Fibroblast of mammary gland (primary cell): ENCODE measurements around the gene C10orf67.
A peak's percentile ranks its signal among the peaks of the same experiment; 100 is the strongest.
"Not testable (repeated sequence)": the region's sequence is repeated elsewhere in the genome, so short reads cannot be mapped to it uniquely, and the experiment has no call there.

Source experiments
- DNase-seq: peaks from one replicate; pipeline ENCODE4 v3.0.0-alpha.2; 2010; ENCODE audit warnings: low read depth
- H3K4me3 ChIP-seq: 2 replicates; pipeline ENCODE4 v1.5.1; 2011; ENCODE audit warnings: low read depth, mild to moderate bottlenecking, low read length, moderate library complexity; ENCODE audit not compliant: control insufficient read depth
- CTCF ChIP-seq: conservative IDR thresholded peaks from 2 replicates; pipeline ENCODE4 v1.5.1; 2011; ENCODE audit warnings: low read depth, low read length, inconsistent platforms; ENCODE audit not compliant: control insufficient read depth, insufficient read depth

The C10orf67 gene

GRCh38 chr10:23362069-23362830 lies 17.7 kb upstream of the C10orf67 start:
- DNase-seq, result no peak

GRCh38 chr10:23361665-23362064 lies 17.1 kb upstream of the C10orf67 start:
- no peak for TF ChIP-seq CTCF
- no peak overlapping the region for H3K4me3 ChIP-seq

More at GRCh38 chr10:23362069-23362830, 17.7 kb upstream of the C10orf67 start:
- no peak overlapping the region for H3K4me3 ChIP-seq
- no peak for TF ChIP-seq CTCF

GRCh38 chr10:23359692-23360380 lies 15.2 kb upstream of the C10orf67 start:
- no peak overlapping the region for H3K4me3 ChIP-seq
- no peak for DNase-seq
- no peak for TF ChIP-seq CTCF

More at GRCh38 chr10:23361665-23362064, 17.1 kb upstream of the C10orf67 start:
- DNase-seq, result no peak

GRCh38 chr10:23358357-23358756 lies 13.8 kb upstream of the C10orf67 start:
- peak; percentile 49 for TF ChIP-seq CTCF
- peak; percentile 48 for DNase-seq
- H3K4me3 ChIP-seq, result no peak overlapping the region

DNA sequence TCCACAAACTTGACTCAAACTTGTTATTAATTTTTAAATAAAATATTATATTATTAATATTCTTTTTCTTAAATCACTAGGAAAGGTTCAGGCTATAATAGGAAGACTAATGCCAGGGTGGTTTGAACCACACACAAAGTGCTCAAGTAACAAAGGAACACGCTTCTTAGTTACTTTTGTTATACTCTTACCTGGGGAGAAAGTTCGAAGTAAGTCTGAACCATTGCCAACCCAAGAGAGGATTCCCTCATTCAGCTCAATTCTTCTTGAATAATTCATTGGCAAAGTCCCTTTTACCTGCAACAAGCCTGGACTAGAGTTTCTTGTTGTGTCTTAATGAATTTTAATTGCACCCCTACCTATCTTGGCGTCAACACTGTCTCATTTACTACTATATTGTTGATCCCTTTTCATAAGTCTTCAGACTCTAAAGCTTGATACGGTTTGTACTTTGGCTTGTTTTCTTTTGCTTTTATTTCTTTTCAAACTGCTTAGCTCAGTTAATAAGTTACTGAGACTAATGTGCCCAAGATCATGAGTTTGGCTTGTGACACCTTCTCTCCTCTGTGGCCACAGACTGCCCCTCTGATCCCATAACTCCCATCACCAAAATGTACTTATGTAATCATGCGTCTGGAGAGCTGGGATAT lies 10.2 kb upstream of the C10orf67 start:
- no peak for DNase-seq
- TF ChIP-seq CTCF, result no peak
- no peak overlapping the region for H3K4me3 ChIP-seq

- H3K4me3 ChIP-seq, result no peak overlapping the region
- TF ChIP-seq CTCF, result no peak
- DNase-seq, result peak; percentile 75
Observed at GRCh38 chr10:23351926-23352519, 7.4 kb upstream of the C10orf67 start.

DNA sequence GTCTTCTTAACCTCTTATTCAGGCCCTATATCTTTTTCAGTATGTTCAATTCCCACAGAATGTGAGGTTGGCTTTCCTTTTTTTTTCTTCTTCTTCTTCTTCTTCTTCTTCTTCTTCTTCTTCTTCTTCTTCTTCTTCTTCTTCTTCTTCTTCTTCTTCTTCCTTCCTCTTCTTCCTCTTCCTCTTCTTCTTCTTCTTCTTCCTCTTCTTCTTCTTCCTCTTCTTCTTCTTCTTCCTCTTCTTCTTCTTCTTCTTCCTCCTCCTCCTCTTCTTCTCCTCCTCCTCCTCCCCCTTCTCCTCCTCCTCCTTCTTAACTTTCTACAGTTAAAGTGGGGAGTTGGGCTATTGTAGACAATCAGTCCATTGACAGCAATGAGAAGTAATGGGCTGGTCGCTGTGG lies 6.1 kb upstream of the C10orf67 start:
- DNase-seq, H3K4me3 ChIP-seq: not testable (repeated sequence)
